ENCODE data around the gene ZNF576. TPM values are rescaled to one million over a fixed set of nuclear protein-coding genes. Genes with fewer than 3 reads are reported as not detected.
"Not testable (repeated sequence)": the region's sequence is repeated elsewhere in the genome, so short reads cannot be mapped to it uniquely, and the experiment has no call there.

Gene ZNF576
- total RNA-seq, 1 donor from 2014 or later, result 5.3 TPM

DNA sequence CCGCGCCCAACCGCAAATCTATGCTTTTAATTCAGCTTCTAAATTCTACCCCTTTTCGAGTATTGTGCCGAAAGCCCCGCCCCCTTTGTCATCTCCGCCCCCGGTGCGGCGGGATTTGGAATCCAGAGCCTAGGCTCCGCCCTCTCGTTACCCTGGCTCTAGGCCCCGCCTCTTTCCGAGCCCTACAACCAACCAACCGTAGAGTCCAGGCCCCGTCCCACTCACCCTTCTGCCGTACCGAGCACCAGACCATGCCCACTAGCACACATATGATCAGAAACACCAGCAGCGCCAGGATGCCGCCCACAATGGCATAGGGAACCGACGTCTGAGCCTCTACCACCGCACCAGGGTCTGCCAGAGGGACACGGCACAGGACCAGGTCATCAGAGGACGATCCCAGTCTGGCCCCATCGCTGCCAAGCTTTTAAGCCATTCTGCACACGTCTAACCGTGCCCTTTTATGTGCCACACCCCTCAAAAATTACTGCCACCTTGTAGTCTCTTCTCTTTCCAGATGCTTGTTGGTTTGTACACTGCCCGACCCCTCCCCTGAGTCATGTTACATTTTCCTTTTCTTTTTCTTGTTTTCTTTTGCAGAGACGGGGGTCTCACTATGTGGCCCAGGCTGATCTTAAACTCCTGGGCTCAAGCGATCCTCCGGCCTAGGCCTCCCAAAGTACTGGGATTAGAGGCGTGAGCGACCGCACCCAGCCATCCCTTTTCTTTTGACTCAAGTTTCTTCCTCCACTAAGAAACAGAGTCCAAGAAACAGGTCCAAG lies 27.7 kb downstream of the ZNF576 start:
- DNase-seq (ENCODE audit: low spot score in 2 of 2) (no peak), FAIRE-seq (no peak)

DNA sequence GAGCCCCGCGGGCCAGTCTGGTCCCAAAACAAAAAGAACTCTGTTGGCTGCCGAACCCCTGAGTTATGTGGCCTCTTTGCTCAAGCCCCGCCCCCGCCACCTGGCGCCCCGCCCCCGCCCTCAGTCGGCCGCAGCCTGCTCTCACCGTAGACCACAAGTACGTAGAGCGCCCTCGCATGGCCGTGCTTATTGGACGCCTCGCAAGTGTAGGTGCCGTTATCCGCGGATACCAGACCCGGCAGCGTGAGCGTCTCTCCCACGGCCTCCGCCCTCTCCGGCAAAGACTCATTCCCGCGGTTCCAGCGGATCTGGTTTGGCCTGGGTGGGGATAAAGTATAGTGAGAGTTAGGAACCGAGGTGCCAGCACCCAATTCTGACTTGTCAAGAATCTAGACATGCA lies 28.5 kb downstream of the ZNF576 start:
- FAIRE-seq (no peak), DNase-seq (ENCODE audit: low spot score in 2 of 2) (no peak)

DNA sequence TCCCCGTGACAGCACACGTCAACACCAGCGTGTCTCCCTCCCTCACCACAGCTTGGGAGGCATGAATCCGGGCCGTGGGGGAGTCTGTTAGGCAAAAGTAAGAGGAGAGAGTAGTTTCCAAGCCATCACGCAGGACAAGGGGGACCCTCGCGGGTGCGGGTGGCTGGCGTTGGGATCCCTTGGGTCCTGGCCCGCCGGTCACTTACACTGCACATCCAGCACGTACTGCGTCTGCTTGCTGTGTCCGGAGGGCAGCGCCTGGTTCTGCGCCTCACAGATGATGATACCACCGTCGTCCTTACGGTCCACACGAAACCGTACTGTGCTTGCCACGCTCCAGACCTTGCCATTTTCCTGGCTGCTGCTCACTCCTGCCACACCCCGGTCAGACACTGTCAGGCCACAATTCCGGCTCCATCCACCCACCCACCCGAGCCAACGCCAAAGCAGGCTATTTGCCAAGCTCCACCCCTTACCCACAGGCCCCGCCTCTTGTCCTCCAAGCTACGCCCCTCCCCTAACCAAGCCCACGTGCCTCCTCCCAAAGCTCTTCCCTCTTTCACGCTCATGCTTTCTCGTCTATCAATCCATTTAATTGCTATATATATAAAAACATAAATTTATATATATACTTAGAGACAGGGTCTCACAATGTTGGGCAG lies 29.7 kb downstream of the ZNF576 start:
- no peak for FAIRE-seq
- peak in 1 of 2 donors; percentile 73 for DNase-seq (ENCODE audit: low spot score in 2 of 2)

DNA sequence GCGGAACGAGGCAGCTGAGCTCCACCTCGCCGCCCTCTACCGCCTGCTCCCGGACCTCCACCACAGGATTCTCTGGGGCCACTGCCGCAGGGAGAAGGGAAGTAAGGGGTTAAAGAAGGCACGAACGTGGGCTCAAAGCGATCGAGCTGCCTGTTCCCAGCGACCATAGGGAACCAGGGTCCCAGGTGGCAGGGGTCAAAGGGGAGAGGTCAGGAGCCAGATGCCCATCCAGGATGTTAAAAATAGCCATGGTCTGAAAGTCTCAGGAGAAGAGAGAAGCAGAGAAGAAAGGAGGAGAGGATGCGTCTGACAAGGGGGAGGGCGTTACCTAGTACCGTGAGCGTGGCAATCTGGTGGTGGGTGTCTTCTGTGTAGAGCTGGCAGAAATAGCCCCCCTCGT lies 30.4 kb downstream of the ZNF576 start:
- DNase-seq (ENCODE audit: low spot score in 2 of 2) (no peak), FAIRE-seq (no peak)

GRCh38 chr19:43628646-43629326 lies 32.4 kb downstream of the ZNF576 start:
- FAIRE-seq, result no peak
- DNase-seq (ENCODE audit: low spot score in 2 of 2), result no peak

DNA sequence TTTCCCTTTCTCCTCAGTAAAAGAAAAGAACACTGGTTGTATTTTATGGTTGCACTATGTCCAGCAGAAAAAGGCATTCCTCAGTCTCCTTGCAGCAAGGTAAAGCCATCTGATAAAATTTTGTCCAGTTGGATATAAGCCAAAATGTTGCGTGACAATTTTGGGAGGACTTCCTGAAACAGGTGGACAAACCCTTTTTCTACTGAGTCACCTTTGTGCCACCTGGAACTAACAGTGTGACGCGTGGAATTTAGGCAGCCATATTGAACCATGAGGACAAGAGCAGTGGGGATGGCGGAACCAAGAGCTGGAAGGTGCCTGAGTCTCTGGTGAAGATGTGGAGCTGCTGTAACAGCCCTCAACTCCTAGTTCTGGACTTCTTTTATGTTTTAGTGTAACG lies 35.1 kb downstream of the ZNF576 start:
- FAIRE-seq, result no peak
- no peak for DNase-seq (ENCODE audit: low spot score in 2 of 2)

GRCh38 chr19:43633520-43633919 lies 37.1 kb downstream of the ZNF576 start:
- no peak for DNase-seq (ENCODE audit: low spot score in 2 of 2)

DNA sequence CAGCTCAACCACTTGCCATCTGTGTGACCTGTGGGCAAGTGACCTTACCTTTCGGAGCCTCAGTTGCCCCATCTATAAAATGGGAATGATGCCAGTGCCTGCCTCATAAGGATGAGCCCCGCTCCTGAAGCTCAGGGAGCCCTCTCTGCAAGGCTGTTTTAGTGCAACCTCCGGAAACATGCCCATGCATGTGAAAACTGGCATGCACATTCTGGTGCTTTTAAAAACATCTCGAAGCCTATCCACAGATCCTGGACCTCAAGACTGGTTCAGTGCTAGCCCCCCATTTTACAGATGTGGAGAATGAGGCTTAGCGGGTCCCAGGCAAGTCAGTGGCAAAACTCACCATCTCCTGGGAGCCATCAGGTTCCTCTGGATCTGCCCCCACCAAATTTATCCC lies 37.7 kb downstream of the ZNF576 start:
- DNase-seq (ENCODE audit: low spot score in 2 of 2) (no peak), FAIRE-seq (no peak)

More at GRCh38 chr19:43633520-43633919, 37.1 kb downstream of the ZNF576 start:
- FAIRE-seq, result no peak

- DNase-seq (ENCODE audit: low spot score in 2 of 2), result peak in 1 of 2 donors; percentile 60
- no peak for FAIRE-seq
Observed at GRCh38 chr19:43634506-43634871, 38.1 kb downstream of the ZNF576 start.

DNA sequence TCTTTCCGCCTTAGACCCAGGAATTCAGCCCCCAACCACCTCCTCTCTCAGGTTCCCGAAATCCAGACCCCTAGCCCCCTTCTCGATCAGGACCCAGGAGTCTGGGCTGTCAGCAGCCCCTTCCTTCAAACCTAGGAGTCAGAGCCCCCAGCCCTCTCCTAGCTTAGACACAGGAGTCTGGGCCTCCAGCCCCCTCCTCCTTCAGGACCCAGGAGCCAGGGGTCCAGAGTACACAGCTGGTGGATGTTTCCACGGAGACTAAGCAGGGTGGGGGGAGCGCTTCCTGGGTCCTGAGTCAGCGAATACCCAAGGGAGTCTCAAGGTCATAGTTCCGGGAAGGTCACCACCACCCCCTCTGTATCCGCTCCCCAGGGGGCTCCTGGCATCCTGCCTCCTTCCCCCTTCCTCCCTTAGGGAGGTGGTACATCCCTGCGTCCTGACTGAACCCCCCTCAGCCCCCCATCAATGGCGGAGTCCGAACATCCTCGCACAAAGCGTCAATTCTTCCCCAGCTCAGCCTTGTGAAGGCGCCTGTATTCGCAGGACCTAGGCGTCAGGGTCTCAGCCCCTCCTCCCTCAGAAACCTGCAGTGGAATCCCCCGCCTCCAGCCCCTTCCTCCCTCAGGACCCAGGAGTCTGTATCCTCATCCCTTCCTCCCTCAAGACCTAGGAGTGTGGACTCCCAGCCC lies 38.6 kb downstream of the ZNF576 start:
- no peak for DNase-seq (ENCODE audit: low spot score in 2 of 2)
- no peak for FAIRE-seq

DNA sequence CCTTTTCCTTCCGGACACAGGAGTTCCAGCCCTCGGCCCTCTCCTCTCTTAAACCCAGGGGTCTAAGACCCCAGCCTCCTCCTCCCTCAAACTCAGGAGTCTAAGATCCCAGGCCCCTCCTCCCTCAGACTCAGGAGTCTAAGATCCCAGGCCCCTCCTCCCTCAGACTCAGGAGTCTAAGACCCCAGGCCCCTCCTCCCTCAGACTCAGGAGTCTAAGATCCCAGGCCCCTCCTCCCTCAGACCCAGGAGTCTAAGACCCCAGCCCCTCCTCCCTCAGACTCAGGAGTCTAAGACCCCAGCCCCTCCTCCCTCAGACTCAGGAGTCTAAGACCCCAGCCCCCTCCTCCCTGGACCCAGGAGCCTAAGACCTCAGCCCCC lies 39.2 kb downstream of the ZNF576 start:
- not testable (repeated sequence) for FAIRE-seq; DNase-seq (ENCODE audit: low spot score in 2 of 2)

GRCh38 chr19:43636121-43636683 lies 39.8 kb downstream of the ZNF576 start:
- FAIRE-seq, result no peak

GRCh38 chr19:43638214-43638994 lies 42.0 kb downstream of the ZNF576 start:
- FAIRE-seq (no peak), DNase-seq (ENCODE audit: low spot score in 2 of 2) (no peak)

More at GRCh38 chr19:43636121-43636683, 39.8 kb downstream of the ZNF576 start:
- no peak for DNase-seq (ENCODE audit: low spot score in 2 of 2)

DNA sequence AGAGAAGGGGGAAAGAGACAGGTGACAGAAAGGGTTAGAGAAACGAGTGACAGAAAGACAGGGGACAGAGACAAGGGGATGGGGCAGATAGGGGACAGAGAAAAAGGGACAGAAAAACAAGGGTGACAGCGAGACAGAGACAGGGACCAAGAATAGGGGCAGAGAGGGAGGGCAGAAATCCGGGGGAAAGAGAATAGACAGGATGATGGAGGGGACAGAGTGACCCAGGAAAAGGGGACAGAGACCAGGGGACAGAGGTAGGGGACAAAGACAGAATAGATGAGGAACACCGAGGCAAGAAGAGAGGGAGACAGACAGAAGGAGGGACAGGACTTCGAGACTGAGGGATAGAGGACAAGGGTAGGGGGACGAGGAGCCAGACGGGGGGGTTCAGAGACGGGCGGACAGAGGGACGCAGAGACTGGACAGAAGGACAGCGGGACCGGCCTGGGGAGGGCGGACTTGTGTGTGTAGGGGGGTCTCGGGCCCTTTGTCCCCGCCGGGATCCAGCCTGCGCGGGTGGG lies 42.7 kb downstream of the ZNF576 start:
- FAIRE-seq (no peak), DNase-seq (ENCODE audit: low spot score in 2 of 2) (no peak)

DNA sequence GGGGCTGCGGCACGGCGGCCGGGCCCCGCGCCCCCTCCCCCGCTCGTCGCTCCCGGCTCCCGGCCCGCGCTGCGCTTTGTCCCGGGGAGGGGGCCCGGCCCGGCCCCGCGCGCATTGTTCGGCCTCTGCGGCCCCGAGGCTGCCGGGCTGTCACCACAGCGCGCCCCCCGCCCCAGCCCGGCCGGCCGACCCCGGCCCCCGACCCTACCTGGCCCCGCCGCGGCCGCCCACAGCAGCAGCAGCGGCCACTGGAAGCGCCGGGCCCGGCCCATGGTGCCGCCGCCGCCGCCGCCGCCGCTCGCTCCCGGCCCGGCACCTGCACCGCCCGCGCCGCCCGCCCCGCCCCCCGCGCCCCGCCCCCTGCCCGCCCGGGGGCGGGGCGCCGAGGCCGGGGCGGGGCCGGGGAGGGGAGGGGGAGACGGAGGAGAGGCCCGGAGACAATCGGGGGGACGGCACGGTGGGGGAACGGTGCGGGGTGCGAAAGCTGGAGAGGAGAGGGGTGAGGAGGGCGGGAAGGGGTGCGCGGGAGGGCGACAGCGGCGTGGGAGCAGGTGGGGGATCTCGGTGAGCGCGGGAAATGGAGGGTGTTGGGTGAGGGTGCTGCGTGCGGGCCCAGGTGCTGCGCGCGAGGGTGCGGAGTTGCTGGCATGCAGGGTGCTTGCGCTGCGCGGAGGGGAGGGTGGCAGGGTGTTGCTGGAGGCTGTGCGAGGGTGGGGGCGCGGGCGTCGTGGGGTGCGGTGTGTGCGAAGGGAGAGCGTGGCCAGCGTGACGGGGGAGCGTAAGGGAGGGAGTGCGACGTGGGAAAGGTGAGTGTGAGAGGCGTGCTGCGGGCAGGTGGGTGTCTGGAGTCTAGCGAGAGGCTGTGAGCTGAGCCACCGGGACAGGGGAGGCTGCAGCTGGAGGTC lies 43.4 kb downstream of the ZNF576 start, which contains the start of gene CADM4:
TSS of gene CADM4 (minus strand) at position 332 of the 905 bp plus-strand sequence. CDS start at position 272, 60 bp downstream.
- DNase-seq (ENCODE audit: low spot score in 2 of 2) (peak; percentile 72 to 82), FAIRE-seq (no peak)

DNA sequence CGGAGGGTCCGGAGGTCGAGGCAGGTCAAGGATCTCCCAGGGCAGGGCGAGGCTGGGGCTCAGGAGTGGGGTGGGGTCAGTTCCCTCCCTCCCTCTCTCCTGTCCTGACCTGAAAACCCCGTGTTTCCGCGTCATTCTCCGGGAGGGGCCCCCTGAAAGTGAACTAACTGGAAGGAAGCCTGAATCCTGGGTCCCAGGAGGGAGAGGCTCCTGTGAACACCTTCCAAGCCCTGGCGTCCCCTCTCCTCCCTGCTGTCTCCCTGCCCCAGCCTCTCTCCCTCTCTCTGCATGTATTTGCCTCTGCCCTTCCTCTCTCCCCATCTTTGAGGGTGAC lies 44.0 kb downstream of the ZNF576 start:
- DNase-seq (ENCODE audit: low spot score in 2 of 2), result no peak
- no peak for FAIRE-seq

- no peak for DNase-seq (ENCODE audit: low spot score in 2 of 2)
- FAIRE-seq, result no peak
Observed at GRCh38 chr19:43641333-43641732, 44.9 kb downstream of the ZNF576 start.

DNA sequence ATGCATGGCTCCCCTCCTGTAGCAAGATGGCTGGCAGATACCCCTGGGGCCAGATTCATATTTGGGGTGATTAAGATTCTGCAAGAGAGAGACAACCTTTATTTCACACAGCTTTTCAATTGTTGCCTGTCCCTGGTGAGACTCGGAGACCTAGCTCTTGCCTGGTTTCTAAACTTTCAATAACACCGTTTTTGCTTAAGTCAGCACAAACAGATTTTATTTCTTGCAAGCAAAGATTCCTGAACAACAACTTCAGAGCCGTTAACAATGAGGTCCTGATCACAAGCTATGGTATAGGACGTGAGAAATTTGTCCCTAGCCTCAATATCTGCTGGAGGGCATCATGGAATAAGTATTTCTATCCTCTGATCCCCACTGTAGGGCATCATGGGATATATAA lies 46.1 kb downstream of the ZNF576 start:
- DNase-seq (ENCODE audit: low spot score in 2 of 2) (no peak), FAIRE-seq (no peak)
